ENCODE measurements around the gene SLC16A1.
"Not testable (repeated sequence)": the region's sequence is repeated elsewhere in the genome, so short reads cannot be mapped to it uniquely, and the experiment has no call there.

Gene SLC16A1

GRCh38 chr1:112889052-112889768, 66.8 kb downstream of the SLC16A1 start:
- no peak for DNase-seq (ENCODE audit: extremely low spot score, insufficient read length, low read depth)
- FAIRE-seq, result no peak

DNA sequence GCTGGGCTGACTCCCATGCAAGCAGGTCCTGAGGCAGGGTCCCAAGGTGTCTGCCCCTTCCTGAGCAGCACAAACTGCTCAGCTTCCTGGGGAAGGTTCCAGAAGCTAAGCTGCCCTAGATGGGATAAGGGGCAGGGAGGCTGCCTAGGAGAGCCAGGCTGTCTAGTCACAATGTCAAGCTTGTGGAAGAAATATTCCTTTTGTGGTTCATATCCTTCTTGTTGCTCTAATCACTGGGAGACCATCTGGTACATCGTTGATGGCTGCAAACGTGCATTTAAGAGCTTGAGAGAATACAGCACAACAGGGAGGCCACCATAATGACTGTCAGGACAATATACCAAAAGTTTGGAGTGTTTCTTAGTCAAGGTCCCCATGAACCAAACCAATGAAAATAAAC, 67.4 kb downstream of the SLC16A1 start:
- FAIRE-seq (no peak), DNase-seq (ENCODE audit: extremely low spot score, insufficient read length, low read depth) (no peak)

- no peak for DNase-seq (ENCODE audit: extremely low spot score, insufficient read length, low read depth)
- no peak for FAIRE-seq
Observed at GRCh38 chr1:112887599-112888283, 68.3 kb downstream of the SLC16A1 start.

- not testable (repeated sequence) for DNase-seq (ENCODE audit: extremely low spot score, insufficient read length, low read depth); FAIRE-seq
Observed at GRCh38 chr1:112884996-112885395, 71.0 kb downstream of the SLC16A1 start.

DNA sequence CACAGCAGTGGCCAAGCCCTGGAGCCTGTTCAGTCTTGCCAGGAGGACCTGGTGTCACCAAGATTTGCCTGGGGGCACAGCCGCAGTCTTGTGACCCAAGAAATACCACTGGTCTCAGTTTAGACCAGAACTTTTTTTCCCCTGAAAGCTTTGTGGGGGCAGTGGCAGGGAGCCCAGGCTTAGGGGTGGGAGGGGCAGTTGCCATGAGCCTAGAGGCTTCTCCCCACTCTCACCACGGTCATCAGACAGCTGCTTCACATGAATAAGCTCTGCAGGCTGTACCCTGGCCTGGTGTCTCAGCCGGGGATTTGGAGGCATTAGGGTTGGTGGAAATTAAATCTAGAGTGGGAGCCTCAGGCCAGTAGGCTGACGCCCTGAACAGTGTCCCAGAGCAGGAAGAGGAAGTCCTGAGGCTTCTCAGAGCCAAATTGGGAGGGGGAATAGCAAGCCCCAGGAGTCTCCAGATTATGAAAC, 73.7 kb downstream of the SLC16A1 start:
- DNase-seq (ENCODE audit: extremely low spot score, insufficient read length, low read depth), result no peak
- no peak for FAIRE-seq

- no peak for DNase-seq (ENCODE audit: extremely low spot score, insufficient read length, low read depth)
- no peak for FAIRE-seq
Observed at GRCh38 chr1:112881742-112882127, 74.3 kb downstream of the SLC16A1 start.

GRCh38 chr1:112879834-112880233, 76.2 kb downstream of the SLC16A1 start:
- no peak for FAIRE-seq
- DNase-seq (ENCODE audit: extremely low spot score, insufficient read length, low read depth), result no peak

GRCh38 chr1:112878321-112878720, 77.7 kb downstream of the SLC16A1 start:
- FAIRE-seq (no peak), DNase-seq (ENCODE audit: extremely low spot score, insufficient read length, low read depth) (no peak)

DNA sequence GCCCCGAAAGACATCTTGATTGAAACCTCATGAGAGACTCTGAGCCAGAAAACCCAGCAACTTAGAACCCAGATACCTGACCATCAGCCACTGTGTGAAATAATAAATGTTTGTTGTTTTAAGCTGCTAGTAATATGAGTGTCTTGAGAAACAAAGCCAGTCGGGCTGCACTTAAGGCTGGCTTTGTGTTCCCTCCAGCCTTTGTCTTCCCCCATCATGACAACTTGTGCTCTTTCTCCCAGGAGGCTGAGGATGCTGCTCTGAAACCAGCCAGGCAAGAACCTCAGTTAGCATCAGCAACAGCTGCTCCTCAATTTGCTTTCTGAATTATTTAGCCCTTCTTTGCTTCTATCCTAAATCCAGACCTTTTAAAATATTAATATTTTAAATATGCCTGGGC, 78.2 kb downstream of the SLC16A1 start:
- DNase-seq (ENCODE audit: extremely low spot score, insufficient read length, low read depth), result no peak
- no peak for FAIRE-seq

- DNase-seq (ENCODE audit: extremely low spot score, insufficient read length, low read depth), result no peak
- no peak for FAIRE-seq
Observed at GRCh38 chr1:112876315-112876714, 79.7 kb downstream of the SLC16A1 start.

DNA sequence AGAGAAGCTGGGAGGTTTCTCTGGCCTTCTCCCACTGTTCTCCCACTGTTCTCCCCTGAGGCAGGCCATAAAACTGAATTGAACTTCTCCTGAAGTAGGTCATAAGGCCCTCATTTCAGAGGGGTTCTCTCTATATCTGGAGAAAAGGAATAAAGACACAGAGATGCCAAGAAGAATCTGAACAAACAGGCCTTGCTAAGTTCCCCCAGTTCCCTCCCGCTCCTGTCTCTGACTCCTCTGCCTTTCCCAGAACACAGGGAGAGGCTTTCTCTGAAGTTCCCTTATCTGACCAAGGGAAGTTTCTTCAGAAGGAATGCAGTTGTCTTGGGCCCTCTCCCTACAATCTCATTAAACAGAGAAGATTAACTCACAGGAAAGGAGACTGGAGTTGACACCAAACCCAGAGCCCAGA, 83.4 kb downstream of the SLC16A1 start:
- FAIRE-seq (no peak), DNase-seq (ENCODE audit: extremely low spot score, insufficient read length, low read depth) (no peak)

DNA sequence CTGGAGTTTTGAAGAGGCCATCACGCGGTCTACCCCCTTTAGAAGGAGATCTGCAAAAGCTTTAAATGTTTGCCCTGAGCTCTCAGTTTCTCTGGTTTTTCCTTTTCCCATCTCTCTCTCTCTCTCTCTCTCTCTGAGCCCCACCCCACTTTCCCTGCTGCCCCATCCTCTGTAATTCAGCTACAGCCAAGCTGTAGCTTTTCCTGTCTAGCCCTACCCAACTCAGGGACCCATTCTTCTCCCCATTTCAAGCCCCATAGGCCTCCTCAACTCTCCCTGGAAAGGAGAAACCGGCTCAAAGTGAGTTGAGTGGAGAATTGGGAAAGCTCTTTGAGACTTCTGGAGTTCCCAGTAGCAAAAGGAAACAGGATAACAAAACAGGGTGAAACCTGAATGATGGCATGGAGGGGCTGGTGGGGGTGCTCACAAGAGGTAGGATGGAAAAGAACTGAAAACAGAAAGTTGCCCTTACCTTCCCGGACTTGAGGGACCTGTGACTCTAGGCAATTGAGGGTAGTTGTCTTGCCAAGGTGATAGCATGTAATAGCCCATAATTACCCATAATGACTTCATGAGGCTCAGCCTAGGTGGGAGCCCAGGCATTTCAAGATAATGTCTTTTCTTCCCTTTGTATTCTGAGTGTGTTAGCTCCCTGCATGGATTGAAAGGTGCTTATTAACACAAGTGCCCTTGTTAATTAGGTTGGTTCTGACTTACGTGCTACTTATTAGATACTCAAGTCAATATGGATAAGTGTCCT, 84.9 kb downstream of the SLC16A1 start:
- no peak for FAIRE-seq

GRCh38 chr1:112869895-112870294, 86.1 kb downstream of the SLC16A1 start:
- no peak for FAIRE-seq
- no peak for DNase-seq (ENCODE audit: extremely low spot score, insufficient read length, low read depth)

More for the DNA sequence above, 84.9 kb downstream of the SLC16A1 start:
- no peak for DNase-seq (ENCODE audit: extremely low spot score, insufficient read length, low read depth)

GRCh38 chr1:112868191-112868590, 87.8 kb downstream of the SLC16A1 start:
- FAIRE-seq (no peak), DNase-seq (ENCODE audit: extremely low spot score, insufficient read length, low read depth) (no peak)

DNA sequence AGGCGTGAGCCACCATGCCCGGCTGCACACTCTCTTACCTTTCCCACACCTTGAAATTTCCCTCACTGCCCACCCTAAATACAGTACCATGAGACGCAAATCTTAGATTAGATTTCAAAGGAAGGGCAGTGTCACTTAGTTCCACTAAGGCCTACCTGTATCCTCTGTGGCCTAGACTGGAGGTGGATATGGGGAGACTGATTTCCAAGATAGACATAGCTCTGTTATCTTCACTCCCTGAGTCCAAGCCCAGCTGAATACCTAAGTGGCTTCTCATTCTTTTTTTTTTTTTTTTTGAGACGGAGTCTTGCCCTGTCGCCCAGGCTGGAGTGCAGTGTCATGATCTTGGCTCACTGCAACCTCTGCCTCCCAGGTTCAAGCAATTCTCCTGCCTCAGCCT, 89.0 kb downstream of the SLC16A1 start:
- DNase-seq (ENCODE audit: extremely low spot score, insufficient read length, low read depth) (no peak), FAIRE-seq (no peak)

DNA sequence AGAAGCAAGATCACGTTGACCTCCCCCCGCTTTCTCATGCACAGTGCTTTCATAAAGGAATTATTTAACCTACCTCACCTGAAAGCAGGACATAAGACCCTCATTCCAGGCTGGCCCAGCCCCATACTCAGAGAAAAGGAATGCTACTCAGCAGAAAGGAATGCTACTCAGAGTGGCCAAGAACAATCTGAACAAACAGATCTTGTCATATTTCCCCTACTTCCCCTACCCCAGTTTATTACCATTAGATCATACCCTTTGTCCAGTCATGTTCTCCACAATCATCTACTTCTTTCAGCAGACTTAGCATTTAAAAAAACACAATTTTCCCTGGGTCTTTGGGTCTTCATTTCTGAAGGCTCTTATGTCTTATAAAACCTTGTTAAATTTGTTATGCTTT, 89.8 kb downstream of the SLC16A1 start:
- DNase-seq (ENCODE audit: extremely low spot score, insufficient read length, low read depth), result no peak

GRCh38 chr1:112862753-112863426, 93.1 kb downstream of the SLC16A1 start:
- no peak for DNase-seq (ENCODE audit: extremely low spot score, insufficient read length, low read depth)
- FAIRE-seq, result no peak

More for the DNA sequence above, 89.8 kb downstream of the SLC16A1 start:
- no peak for FAIRE-seq

All from GM18507 (cell line).